Esophagus squamous epithelium (tissue), 5 donors: ENCODE data around the gene SEC22C. TPM values are rescaled to one million over a fixed set of nuclear protein-coding genes. Genes with fewer than 3 reads are reported as not detected.

Experiments used
- DNase-seq: peaks from one replicate; lab custom pipeline; 2025; lab: John Stamatoyannopoulos, UW
- H3K27ac ChIP-seq, 4 donors: fragments of 200-600 bp; sonication (generic); one replicate each; pipeline ENCODE4 v1.5.1; 2016 to 2019; ENCODE audit warnings: mild to moderate bottlenecking in 1 of 4
- H3K27me3 ChIP-seq, 4 donors: fragments of 200-600 bp; sonication (generic); 1 replicate in 3 of 4; 2 replicates in 1 of 4; pipeline versions ENCODE4 v1.5.1 to v1.6.0; 2017 to 2021; ENCODE audit warnings: antibody characterized with exemption in 1 of 4
- H3K36me3 ChIP-seq, 3 donors: fragments of 200-600 bp; sonication (generic); one replicate each; pipeline ENCODE4 v1.5.1; 2016 to 2019
- H3K4me1 ChIP-seq, 3 donors: fragments of 200-600 bp; sonication (generic); one replicate each; pipeline ENCODE4 v1.5.1; 2017 to 2019
- H3K4me3 ChIP-seq, 4 donors: fragments of 200-600 bp; sonication (generic); 1 replicate in 3 of 4; 2 replicates in 1 of 4; pipeline ENCODE4 v1.5.1; 2016 to 2019; ENCODE audit warnings: mild to moderate bottlenecking in 2 of 4, moderate library complexity in 1 of 4
- H3K9me3 ChIP-seq, 3 donors: fragments of 200-600 bp; sonication (generic); one replicate each; pipeline ENCODE4 v1.5.1; 2016 to 2019
- CTCF ChIP-seq, 6 experiments: fragments of 450-650 bp in 4 of 6; fragments of 200-600 bp in 2 of 6; sonication (generic) in 2 of 6; IDR thresholded peaks; one replicate each; pipeline ENCODE4 v1.5.1; 2016 to 2019; ENCODE audit warnings: antibody characterized with exemption in 6 of 6, mild to moderate bottlenecking in 4 of 6, moderate library complexity in 4 of 6
- POLR2A ChIP-seq, 4 donors: fragments of 450-650 bp; IDR thresholded peaks; one replicate each; pipeline ENCODE4 v1.6.1; 2017; ENCODE audit warnings: antibody characterized with exemption in 4 of 4, mild to moderate bottlenecking in 4 of 4, moderate library complexity in 3 of 4
- WGBS, 2 donors: methylation state at CpG; one replicate each; pipeline ENCODE4 v1.1.5; 2018; 5-methylcytosine and 5-hydroxymethylcytosine counted together
- intact Hi-C: fragments of 100-400 bp; cut with DNase I; formaldehyde crosslinking; loops from one replicate; pipeline ENCODE4 v1.15.0; 2022
- total RNA-seq, 4 donors: library from RNA; depleted of rRNA; stranded (reverse); fragments of >200 nt; gene quantifications; one replicate each; pipeline ENCODE4 v1.1.0, GENCODE V29; 2016
- donor health status: DM: yes; HTN: yes; CAD: no.

Gene SEC22C
- total RNA-seq, 4 donors from 2014 or later: 8.8 to 38.5 (median 26.2) TPM

- intact Hi-C loops: no loop called here
- 29 to 100% methylated on average over 1 to 4 of the region's 4 CpGs for WGBS, 2 donors
- H3K4me1 ChIP-seq: peaks cover 4 to 22% (median 5%) of the 10 kb centered on the region in 3 donors
- TF ChIP-seq CTCF (IDR thresholded peaks at IDR 0.05): no peak
- TF ChIP-seq POLR2A (IDR thresholded peaks at IDR 0.05): no peak
- H3K27me3 ChIP-seq: no peaks in the 10 kb centered on the region
- DNase-seq: no peak
- no peaks in the 10 kb centered on the region for H3K9me3 ChIP-seq
- no peaks in the 10 kb centered on the region for H3K36me3 ChIP-seq
- no peak overlapping the region for H3K27ac ChIP-seq
- H3K4me3 ChIP-seq: no peak overlapping the region
Measured at GRCh38 chr3:42525212-42525611, 56.6 kb downstream of the SEC22C start.

GRCh38 chr3:42524751-42525150, 57.0 kb downstream of the SEC22C start:
- DNase-seq: no peak
- WGBS, 2 donors: 93 to 95% methylated on average over 2 to 3 of the region's 3 CpGs
- H3K9me3 ChIP-seq: no peaks in the 10 kb centered on the region
- intact Hi-C loops: no loop called here
- no peaks in the 10 kb centered on the region for H3K36me3 ChIP-seq
- no peaks in the 10 kb centered on the region for H3K27me3 ChIP-seq
- peaks cover 4 to 27% (median 10%) of the 10 kb centered on the region in 3 donors for H3K4me1 ChIP-seq
- H3K27ac ChIP-seq: no peak overlapping the region
- no peak for TF ChIP-seq CTCF (IDR thresholded peaks at IDR 0.05)
- no peak overlapping the region for H3K4me3 ChIP-seq

GRCh38 chr3:42520906-42521305, 60.9 kb downstream of the SEC22C start:
- H3K27ac ChIP-seq: peak overlapping the region in 2 of 4 donors; percentile 19 to 42
- no peak for DNase-seq
- TF ChIP-seq POLR2A (IDR thresholded peaks at IDR 0.05) (no peak), CTCF (IDR thresholded peaks at IDR 0.05) (no peak)
- intact Hi-C loops: no loop called here
- H3K4me1 ChIP-seq: peaks cover 18 to 60% (median 25%) of the 10 kb centered on the region in 3 donors
- H3K36me3 ChIP-seq: no peaks in the 10 kb centered on the region
- H3K4me3 ChIP-seq: no peak overlapping the region
- H3K27me3 ChIP-seq: no peaks in the 10 kb centered on the region
- WGBS, 2 donors: 80% methylated on average over 1 of the region's 4 CpGs; no CpG with 5 or more reads in 1 of the 2 donors
- no peaks in the 10 kb centered on the region for H3K9me3 ChIP-seq

GRCh38 chr3:42520336-42520735, 61.4 kb downstream of the SEC22C start:
- TF ChIP-seq CTCF (IDR thresholded peaks at IDR 0.05): no peak
- no peak for TF ChIP-seq POLR2A (IDR thresholded peaks at IDR 0.05)
- peak overlapping the region in 2 of 4 donors; percentile 19 to 42 for H3K27ac ChIP-seq
- no peaks in the 10 kb centered on the region for H3K9me3 ChIP-seq
- intact Hi-C loops: no loop called here
- H3K27me3 ChIP-seq: no peaks in the 10 kb centered on the region
- 34 to 46% methylated on average over 4 of the region's 4 CpGs for WGBS, 2 donors
- peaks cover 19 to 66% (median 25%) of the 10 kb centered on the region in 3 donors for H3K4me1 ChIP-seq
- DNase-seq: no peak
- H3K4me3 ChIP-seq: no peak overlapping the region
- H3K36me3 ChIP-seq: no peaks in the 10 kb centered on the region

- Histone ChIP-seq H3K4me1 (peaks cover 27 to 66% (median 31%) of the 10 kb centered on the region in 3 donors), H3K4me3 (no peak overlapping the region), H3K27ac (peak overlapping the region in 2 of 4 donors; percentile 19 to 42), H3K9me3 (no peaks in the 10 kb centered on the region), H3K36me3 (no peaks in the 10 kb centered on the region), H3K27me3 (no peaks in the 10 kb centered on the region)
- no peak for TF ChIP-seq CTCF (IDR thresholded peaks at IDR 0.05)
- TF ChIP-seq POLR2A (IDR thresholded peaks at IDR 0.05): no peak
- WGBS, 2 donors: 29 to 44% methylated on average over 1 to 2 of the region's 2 CpGs
- no peak for DNase-seq
- intact Hi-C loops: no loop called here
Measured at GRCh38 chr3:42519568-42519962, 62.2 kb downstream of the SEC22C start.
